ENCODE data around the gene CCL28. TPM values are rescaled to one million over a fixed set of nuclear protein-coding genes. Genes with fewer than 3 reads are reported as not detected.
"Not testable (repeated sequence)": the region's sequence is repeated elsewhere in the genome, so short reads cannot be mapped to it uniquely, and the experiment has no call there.

The CCL28 gene
- 0.65 and 2.6 TPM in 2 replicates for total RNA-seq

GRCh38 chr5:43412156-43412555 lies at the start of gene CCL28:
CCL28 (minus strand) TSS chr5:43412391; CDS start chr5:43412316, 75 bp downstream.
- no peak for DNase-seq (ENCODE audit: low read depth in 2 of 2)

GRCh38 chr5:43461066-43461465 lies 48.9 kb upstream of the CCL28 start:
- DNase-seq (ENCODE audit: low read depth in 2 of 2), result no peak

GRCh38 chr5:43456556-43456955 lies 44.4 kb upstream of the CCL28 start:
- DNase-seq (ENCODE audit: low read depth in 2 of 2), result no peak

GRCh38 chr5:43441575-43441974 lies 29.4 kb upstream of the CCL28 start:
- DNase-seq (ENCODE audit: low read depth in 2 of 2), result not testable (repeated sequence)

- DNase-seq (ENCODE audit: low read depth in 2 of 2), result no peak
These were observed 25.0 kb upstream of the CCL28 start for GRCh38 chr5:43437062-43437660.

GRCh38 chr5:43433382-43433781 lies 21.2 kb upstream of the CCL28 start:
- no peak for DNase-seq (ENCODE audit: low read depth in 2 of 2)

GRCh38 chr5:43432486-43433375 lies 20.5 kb upstream of the CCL28 start:
- peak; percentile 3 to 69 for DNase-seq (ENCODE audit: low read depth in 2 of 2)

- DNase-seq (ENCODE audit: low read depth in 2 of 2), result no peak
These were observed 17.5 kb upstream of the CCL28 start for GRCh38 chr5:43429706-43430105.

- DNase-seq (ENCODE audit: low read depth in 2 of 2), result no peak
These were observed 16.8 kb upstream of the CCL28 start for GRCh38 chr5:43429016-43429415.

GRCh38 chr5:43427306-43427705 lies 15.1 kb upstream of the CCL28 start:
- no peak for DNase-seq (ENCODE audit: low read depth in 2 of 2)

- peak; percentile 10 to 26 for DNase-seq (ENCODE audit: low read depth in 2 of 2)
These were observed 13.8 kb upstream of the CCL28 start for GRCh38 chr5:43425983-43426382.

GRCh38 chr5:43423086-43423485 lies 10.9 kb upstream of the CCL28 start:
- not testable (repeated sequence) for DNase-seq (ENCODE audit: low read depth in 2 of 2)

- peak; percentile 21 to 74 for DNase-seq (ENCODE audit: low read depth in 2 of 2)
These were observed 10.0 kb upstream of the CCL28 start for GRCh38 chr5:43422143-43422542.

GRCh38 chr5:43421450-43422133 lies 9.4 kb upstream of the CCL28 start:
- DNase-seq (ENCODE audit: low read depth in 2 of 2), result no peak

GRCh38 chr5:43420241-43420640 lies 8.1 kb upstream of the CCL28 start:
- no peak for DNase-seq (ENCODE audit: low read depth in 2 of 2)

GRCh38 chr5:43418561-43418960 lies 6.4 kb upstream of the CCL28 start:
- no peak for DNase-seq (ENCODE audit: low read depth in 2 of 2)

GRCh38 chr5:43416803-43417394 lies 4.7 kb upstream of the CCL28 start:
- no peak for DNase-seq (ENCODE audit: low read depth in 2 of 2)

GRCh38 chr5:43415935-43416802 lies 4.0 kb upstream of the CCL28 start:
- no peak for DNase-seq (ENCODE audit: low read depth in 2 of 2)

- no peak for DNase-seq (ENCODE audit: low read depth in 2 of 2)
These were observed 1.8 kb upstream of the CCL28 start for GRCh38 chr5:43413966-43414365.

- no peak for DNase-seq (ENCODE audit: low read depth in 2 of 2)
These were observed 453 bp upstream of the CCL28 start for GRCh38 chr5:43412644-43413043.

GRCh38 chr5:43411495-43411894 lies 696 bp downstream of the CCL28 start:
- no peak for DNase-seq (ENCODE audit: low read depth in 2 of 2)
